ENCODE data around the gene OASL.
A peak's percentile ranks its signal among the peaks of the same experiment; 100 is the strongest.

Gene OASL

DNA sequence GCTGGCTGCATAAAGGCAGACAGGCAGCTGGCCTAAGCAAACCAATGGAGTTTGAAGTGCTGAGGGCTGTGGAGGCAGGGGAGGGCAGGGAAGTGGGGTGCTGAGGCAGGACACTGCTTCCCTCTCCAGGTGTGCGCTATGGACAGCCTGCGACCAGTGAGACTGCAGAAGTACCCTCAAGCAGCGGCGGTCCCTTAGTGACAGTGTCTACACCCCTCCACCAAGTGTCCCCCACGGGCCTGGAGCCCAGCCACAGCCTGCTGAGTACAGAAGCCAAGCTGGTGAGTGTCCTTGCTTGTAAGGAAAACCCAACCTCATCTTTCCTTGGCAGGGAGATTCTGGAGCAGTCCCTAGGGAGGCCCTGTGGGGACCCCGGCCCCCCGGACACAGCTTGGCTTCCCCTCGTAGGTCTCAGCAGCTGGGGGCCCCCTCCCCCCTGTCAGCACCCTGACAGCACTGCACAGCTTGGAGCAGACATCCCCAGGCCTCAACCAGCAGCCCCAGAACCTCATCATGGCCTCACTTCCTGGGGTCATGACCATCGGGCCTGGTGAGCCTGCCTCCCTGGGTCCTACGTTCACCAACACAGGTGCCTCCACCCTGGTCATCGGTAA, 42.8 kb downstream of the OASL start:
- TF ChIP-seq ZFP3 (tag by site-specific recombination; IDR thresholded peaks at IDR 0.05; ENCODE audit: low read depth) (no peak), GLIS1 (tag by site-specific recombination; IDR thresholded peaks at IDR 0.05) (peak; percentile 17; the same call in 1 of the 2 replicates)
- Histone ChIP-seq H3K36me3 (ENCODE audit: control insufficient read depth in 2 of 2, insufficient read depth in 1 of 2, low read length in 2 of 2) (peaks cover 0 to 8% of the 10 kb centered on the region in 2 experiments; a peak in 1 of 3 replicates), H3K4me1 (ENCODE audit: control insufficient read depth, insufficient read depth, low read length) (no peaks in the 10 kb centered on the region), H3K4me3 (ENCODE audit: low read depth, low read length) (no peak overlapping the region), H3K27ac (ENCODE audit: extremely low read depth, low read depth, low read length) (no peak overlapping the region), H3K9me3 (ENCODE audit: control insufficient read depth, insufficient read depth, low read depth, low read length) (no peaks in the 10 kb centered on the region)
- POLR2A ChIA-PET = interaction anchor here (1.2 kb wide), 1 partner anchor 14 kb away, joined by 3 read pairs; no protein-coding TSS in a partner anchor
- CTCF ChIA-PET = no interaction called here

DNA sequence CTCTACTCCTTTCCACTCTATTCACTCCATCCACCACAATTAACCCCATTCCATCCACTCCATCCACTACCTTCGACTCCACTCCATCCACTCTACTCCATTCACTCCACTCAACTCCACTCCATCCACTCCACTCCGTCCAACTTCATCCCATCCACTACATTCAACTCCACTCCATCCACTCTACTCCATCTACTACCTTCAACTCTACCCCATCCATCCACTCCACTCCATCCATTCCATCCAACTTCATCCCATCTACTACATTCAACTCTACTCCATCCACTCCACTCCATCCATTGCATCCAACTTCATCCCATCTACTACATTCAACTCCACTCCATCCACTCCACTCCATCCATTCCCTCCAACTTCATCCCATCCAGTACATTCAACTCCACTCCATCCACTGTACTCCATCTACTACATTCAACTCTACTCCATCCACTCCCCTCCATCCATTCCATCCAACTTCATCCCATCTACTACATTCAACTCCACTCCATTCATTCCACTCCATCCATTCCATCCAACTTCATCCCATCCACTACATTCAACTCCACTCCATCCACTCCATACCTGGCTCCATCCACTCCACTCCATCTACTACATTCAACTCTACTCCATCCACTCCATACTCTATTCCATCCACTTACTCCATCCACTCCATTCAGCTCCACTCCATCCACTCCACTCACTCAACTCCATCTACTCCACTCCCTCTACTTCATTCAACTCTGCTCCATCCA, 44.3 kb downstream of the OASL start:
- no peak overlapping the region for H3K27ac ChIP-seq (ENCODE audit: extremely low read depth, low read depth, low read length)
- no peaks in the 10 kb centered on the region for H3K9me3 ChIP-seq (ENCODE audit: control insufficient read depth, insufficient read depth, low read depth, low read length)
- no peak overlapping the region for H3K4me3 ChIP-seq (ENCODE audit: low read depth, low read length)
- no peaks in the 10 kb centered on the region for H3K4me1 ChIP-seq (ENCODE audit: control insufficient read depth, insufficient read depth, low read length)
- POLR2A ChIA-PET = no interaction called here
- CTCF ChIA-PET = no interaction called here
- H3K36me3 ChIP-seq (ENCODE audit: control insufficient read depth in 2 of 2, insufficient read depth in 1 of 2, low read length in 2 of 2) = no peaks in the 10 kb centered on the region
- TF ChIP-seq, protein P1, sequence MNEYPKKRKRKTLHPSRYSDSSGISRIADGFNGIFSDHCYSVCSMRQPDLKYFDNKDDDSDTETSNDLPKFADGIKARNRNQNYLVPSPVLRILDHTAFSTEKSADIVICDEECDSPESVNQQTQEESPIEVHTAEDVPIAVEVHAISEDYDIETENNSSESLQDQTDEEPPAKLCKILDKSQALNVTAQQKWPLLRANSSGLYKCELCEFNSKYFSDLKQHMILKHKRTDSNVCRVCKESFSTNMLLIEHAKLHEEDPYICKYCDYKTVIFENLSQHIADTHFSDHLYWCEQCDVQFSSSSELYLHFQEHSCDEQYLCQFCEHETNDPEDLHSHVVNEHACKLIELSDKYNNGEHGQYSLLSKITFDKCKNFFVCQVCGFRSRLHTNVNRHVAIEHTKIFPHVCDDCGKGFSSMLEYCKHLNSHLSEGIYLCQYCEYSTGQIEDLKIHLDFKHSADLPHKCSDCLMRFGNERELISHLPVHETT (tag by site-specific recombination; IDR thresholded peaks at IDR 0.05) = peak; percentile 88
- TF ChIP-seq ZNF501 (tag by site-specific recombination; IDR thresholded peaks at IDR 0.05) (peak; percentile 21; the same call in 1 of the 2 replicates), ZNF366 (tag by site-specific recombination; conservative IDR thresholded peaks at IDR 0.05) (peak; percentile 61; the same call in 1 of the 2 replicates), ZBTB17 (tag by site-specific recombination; IDR thresholded peaks at IDR 0.05) (peak; percentile 99), ZNF391 (tag by site-specific recombination; IDR thresholded peaks at IDR 0.05; ENCODE audit: borderline replicate concordance, low read depth) (peak; percentile 28; the same call in 1 of the 2 replicates), ZNF423 (tag by site-specific recombination; IDR thresholded peaks at IDR 0.05) (no peak), ZNF324 (tag by site-specific recombination; IDR thresholded peaks at IDR 0.05) (peak; percentile 83), GLI2 (tag by site-specific recombination; IDR thresholded peaks at IDR 0.05; ENCODE audit: borderline replicate concordance, low read depth) (no peak), ZNF184 (tag by site-specific recombination; IDR thresholded peaks at IDR 0.05) (no peak), SP2 (tag by site-specific recombination; IDR thresholded peaks at IDR 0.05) (0 out of 2 replicates have a peak, but pooled peaks have one; percentile 4), ZBTB48 (tag by site-specific recombination; IDR thresholded peaks at IDR 0.05) (no peak), ZSCAN23 (tag by site-specific recombination; IDR thresholded peaks at IDR 0.05) (0 out of 2 replicates have a peak, but pooled peaks have one; percentile 53), ZNF140 (tag by site-specific recombination; IDR thresholded peaks at IDR 0.05) (0 out of 2 replicates have a peak, but pooled peaks have one; percentile 2)
- TF ChIP-seq, protein P2, sequence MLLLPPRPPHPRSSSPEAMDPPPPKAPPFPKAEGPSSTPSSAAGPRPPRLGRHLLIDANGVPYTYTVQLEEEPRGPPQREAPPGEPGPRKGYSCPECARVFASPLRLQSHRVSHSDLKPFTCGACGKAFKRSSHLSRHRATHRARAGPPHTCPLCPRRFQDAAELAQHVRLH (tag by site-specific recombination; IDR thresholded peaks at IDR 0.05) = 0 out of 2 replicates have a peak, but pooled peaks have one; percentile 41
- TF ChIP-seq, protein P3, sequence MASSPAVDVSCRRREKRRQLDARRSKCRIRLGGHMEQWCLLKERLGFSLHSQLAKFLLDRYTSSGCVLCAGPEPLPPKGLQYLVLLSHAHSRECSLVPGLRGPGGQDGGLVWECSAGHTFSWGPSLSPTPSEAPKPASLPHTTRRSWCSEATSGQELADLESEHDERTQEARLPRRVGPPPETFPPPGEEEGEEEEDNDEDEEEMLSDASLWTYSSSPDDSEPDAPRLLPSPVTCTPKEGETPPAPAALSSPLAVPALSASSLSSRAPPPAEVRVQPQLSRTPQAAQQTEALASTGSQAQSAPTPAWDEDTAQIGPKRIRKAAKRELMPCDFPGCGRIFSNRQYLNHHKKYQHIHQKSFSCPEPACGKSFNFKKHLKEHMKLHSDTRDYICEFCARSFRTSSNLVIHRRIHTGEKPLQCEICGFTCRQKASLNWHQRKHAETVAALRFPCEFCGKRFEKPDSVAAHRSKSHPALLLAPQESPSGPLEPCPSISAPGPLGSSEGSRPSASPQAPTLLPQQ (tag by site-specific recombination; IDR thresholded peaks at IDR 0.05) = peak; percentile 18; the same call in 1 of the 2 replicates
- TF ChIP-seq, protein P4, sequence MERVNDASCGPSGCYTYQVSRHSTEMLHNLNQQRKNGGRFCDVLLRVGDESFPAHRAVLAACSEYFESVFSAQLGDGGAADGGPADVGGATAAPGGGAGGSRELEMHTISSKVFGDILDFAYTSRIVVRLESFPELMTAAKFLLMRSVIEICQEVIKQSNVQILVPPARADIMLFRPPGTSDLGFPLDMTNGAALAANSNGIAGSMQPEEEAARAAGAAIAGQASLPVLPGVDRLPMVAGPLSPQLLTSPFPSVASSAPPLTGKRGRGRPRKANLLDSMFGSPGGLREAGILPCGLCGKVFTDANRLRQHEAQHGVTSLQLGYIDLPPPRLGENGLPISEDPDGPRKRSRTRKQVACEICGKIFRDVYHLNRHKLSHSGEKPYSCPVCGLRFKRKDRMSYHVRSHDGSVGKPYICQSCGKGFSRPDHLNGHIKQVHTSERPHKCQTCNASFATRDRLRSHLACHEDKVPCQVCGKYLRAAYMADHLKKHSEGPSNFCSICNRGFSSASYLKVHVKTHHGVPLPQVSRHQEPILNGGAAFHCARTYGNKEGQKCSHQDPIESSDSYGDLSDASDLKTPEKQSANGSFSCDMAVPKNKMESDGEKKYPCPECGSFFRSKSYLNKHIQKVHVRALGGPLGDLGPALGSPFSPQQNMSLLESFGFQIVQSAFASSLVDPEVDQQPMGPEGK (tag by site-specific recombination; IDR thresholded peaks at IDR 0.05) = peak; percentile 33; the same call in 1 of the 2 replicates
- TF ChIP-seq, protein P5, sequence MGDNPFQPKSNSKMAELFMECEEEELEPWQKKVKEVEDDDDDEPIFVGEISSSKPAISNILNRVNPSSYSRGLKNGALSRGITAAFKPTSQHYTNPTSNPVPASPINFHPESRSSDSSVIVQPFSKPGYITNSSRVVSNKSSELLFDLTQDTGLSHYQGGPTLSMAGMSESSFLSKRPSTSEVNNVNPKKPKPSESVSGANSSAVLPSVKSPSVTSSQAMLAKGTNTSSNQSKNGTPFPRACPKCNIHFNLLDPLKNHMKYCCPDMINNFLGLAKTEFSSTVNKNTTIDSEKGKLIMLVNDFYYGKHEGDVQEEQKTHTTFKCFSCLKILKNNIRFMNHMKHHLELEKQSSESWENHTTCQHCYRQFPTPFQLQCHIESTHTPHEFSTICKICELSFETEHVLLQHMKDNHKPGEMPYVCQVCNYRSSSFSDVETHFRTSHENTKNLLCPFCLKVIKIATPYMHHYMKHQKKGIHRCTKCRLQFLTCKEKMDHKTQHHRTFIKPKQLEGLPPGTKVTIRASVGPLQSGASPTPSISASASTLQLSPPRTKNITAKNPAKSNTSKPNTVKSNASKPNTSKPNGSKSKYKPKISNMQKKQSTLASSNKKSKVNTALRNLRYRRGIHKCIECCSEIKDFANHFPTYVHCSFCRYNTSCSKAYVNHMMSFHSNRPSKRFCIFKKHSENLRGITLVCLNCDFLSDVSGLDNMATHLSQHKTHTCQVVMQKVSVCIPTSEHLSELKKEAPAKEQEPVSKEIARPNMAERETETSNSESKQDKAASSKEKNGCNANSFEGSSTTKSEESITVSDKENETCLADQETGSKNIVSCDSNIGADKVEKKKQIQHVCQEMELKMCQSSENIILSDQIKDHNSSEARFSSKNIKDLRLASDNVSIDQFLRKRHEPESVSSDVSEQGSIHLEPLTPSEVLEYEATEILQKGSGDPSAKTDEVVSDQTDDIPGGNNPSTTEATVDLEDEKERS (tag by site-specific recombination; IDR thresholded peaks at IDR 0.05) = peak; percentile 80; the same call in 1 of the 2 replicates
- TF ChIP-seq, protein P6, sequence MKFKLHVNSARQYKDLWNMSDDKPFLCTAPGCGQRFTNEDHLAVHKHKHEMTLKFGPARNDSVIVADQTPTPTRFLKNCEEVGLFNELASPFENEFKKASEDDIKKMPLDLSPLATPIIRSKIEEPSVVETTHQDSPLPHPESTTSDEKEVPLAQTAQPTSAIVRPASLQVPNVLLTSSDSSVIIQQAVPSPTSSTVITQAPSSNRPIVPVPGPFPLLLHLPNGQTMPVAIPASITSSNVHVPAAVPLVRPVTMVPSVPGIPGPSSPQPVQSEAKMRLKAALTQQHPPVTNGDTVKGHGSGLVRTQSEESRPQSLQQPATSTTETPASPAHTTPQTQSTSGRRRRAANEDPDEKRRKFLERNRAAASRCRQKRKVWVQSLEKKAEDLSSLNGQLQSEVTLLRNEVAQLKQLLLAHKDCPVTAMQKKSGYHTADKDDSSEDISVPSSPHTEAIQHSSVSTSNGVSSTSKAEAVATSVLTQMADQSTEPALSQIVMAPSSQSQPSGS (tag by site-specific recombination; IDR thresholded peaks at IDR 0.05; ENCODE audit: low read depth) = peak; percentile 41; the same call in 1 of the 2 replicates
- TF ChIP-seq, protein P7, sequence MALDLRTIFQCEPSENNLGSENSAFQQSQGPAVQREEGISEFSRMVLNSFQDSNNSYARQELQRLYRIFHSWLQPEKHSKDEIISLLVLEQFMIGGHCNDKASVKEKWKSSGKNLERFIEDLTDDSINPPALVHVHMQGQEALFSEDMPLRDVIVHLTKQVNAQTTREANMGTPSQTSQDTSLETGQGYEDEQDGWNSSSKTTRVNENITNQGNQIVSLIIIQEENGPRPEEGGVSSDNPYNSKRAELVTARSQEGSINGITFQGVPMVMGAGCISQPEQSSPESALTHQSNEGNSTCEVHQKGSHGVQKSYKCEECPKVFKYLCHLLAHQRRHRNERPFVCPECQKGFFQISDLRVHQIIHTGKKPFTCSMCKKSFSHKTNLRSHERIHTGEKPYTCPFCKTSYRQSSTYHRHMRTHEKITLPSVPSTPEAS (tag by site-specific recombination; IDR thresholded peaks at IDR 0.05) = peak; percentile 33; the same call in 1 of the 2 replicates

Measured in HEK293 (cell line).